H1 (cell line): Measurements from ENCODE around the gene CDKL5. TPM values are rescaled to one million over a fixed set of nuclear protein-coding genes. Genes with fewer than 3 reads are reported as not detected.

Experiments used
- HDAC2 ChIP-seq, 2 experiments: fragments of 300-600 bp in 1 of 2; sonication (generic) in 1 of 2; IDR thresholded peaks; 2 replicates each; pipeline ENCODE4 v1.6.1; 2011 to 2012; ENCODE audit warnings: low read depth in 2 of 2, low read length in 2 of 2, mild to moderate bottlenecking in 2 of 2, moderate library complexity in 2 of 2, borderline replicate concordance in 1 of 2, inconsistent platforms in 1 of 2
- MAFK ChIP-seq: IDR thresholded peaks from 2 replicates; pipeline ENCODE4 v1.6.1; 2012; ENCODE audit warnings: low read depth, mild to moderate bottlenecking, improper control_type of control experiment, low read length
- RNF2 ChIP-seq: fragments of 200-900, 300-1000 bp; sonication (generic); IDR thresholded peaks from 2 replicates; pipeline ENCODE4 v1.7.1; 2016; ENCODE audit warnings: borderline replicate concordance, low read depth, mild to moderate bottlenecking, antibody characterized with exemption, low read length; ENCODE audit not compliant: poor library complexity, severe bottlenecking; ENCODE audit errors: missing control alignments
- polyA plus RNA-seq, 7 experiments: library from polyadenylated mRNA; depleted of rRNA in 3 of 7; stranded (reverse) in 5 of 7; unstranded in 2 of 7; fragments of >200 nt in 5 of 7; fragments of 200-250 nt in 2 of 7; gene quantifications; 1 replicate in 5 of 7; 2 replicates in 1 of 7; 4 replicates in 1 of 7; pipeline versions ENCODE4 v1.2.1 to v1.2.3, GENCODE V29; 2011 to 2013; ENCODE audit warnings: missing spikeins in 2 of 7, mixed read lengths in 2 of 7
- total RNA-seq: library from RNA; stranded (reverse); fragmentation: NEBNext Ultra II Directional; extraction: Animal tissue kit (Norgen Biotek cat#: 25700); gene quantifications from 2 replicates; pipeline ENCODE4 v1.2.1, GENCODE V29; 2021

CDKL5 gene
- total and polyA plus RNA-seq, 2 of the 8 experiments (the other 6 are each of a cell fraction or from before 2014, with no cell fraction given), result 5.5 to 15.6 TPM

- TF ChIP-seq RNF2 (no peak), MAFK (no peak), HDAC2 (IDR thresholded peaks at IDR 0.05; ENCODE audit: borderline replicate concordance in 1 of 2, low read depth in 2 of 2, low read length in 2 of 2) (no peak)
Measured at GRCh38 chrX:18390941-18391538, 34.4 kb upstream of the CDKL5 start (continued).
